HCT116 (cell line): Measurements from ENCODE around the gene CSNK2A1. TPM values are rescaled to one million over a fixed set of nuclear protein-coding genes. Genes with fewer than 3 reads are reported as not detected.

ENCODE experiments used
- ATAC-seq: fragments of 200-7000 bp; cut with Tn5 transposase; 2 replicates; pipeline ENCODE4 v1.9.1; 2020; ENCODE audit warnings: mild to moderate bottlenecking, moderate library complexity
- BruUV-seq: library from RNA; stranded (reverse); fragments of 400-500 nt; replicated peaks from 2 replicates; lab custom pipeline; 2021; lab: Mats Ljungman, UMichigan
- CTCF ChIA-PET: fragments of 300-600 bp; sonication (Branson Sonifier 250); formaldehyde crosslinking; loops from one replicate; lab custom pipeline; 2021; ENCODE audit warnings: antibody characterized with exemption; lab: Charles Lee
- POLR2A ChIA-PET: fragments of 300-600, 350-600 bp; sonication (Branson Sonifier 250); formaldehyde crosslinking; loops from one replicate; lab custom pipeline; 2021; ENCODE audit warnings: antibody characterized with exemption; lab: Charles Lee
- RAD21 ChIA-PET, 2 experiments: fragments of 300-600 bp; sonication (Branson Sonifier 250); formaldehyde crosslinking; loops; one replicate each; lab custom pipeline; 2023; ENCODE audit warnings: low total read pairs in 2 of 2; ENCODE audit not compliant: uncharacterized antibody in 2 of 2, unreplicated experiment in 2 of 2, low non-redundant PET in 1 of 2; lab: Charles Lee
- DNase-seq: peaks from one replicate; pipeline ENCODE4 v3.0.0-alpha.2; 2010; ENCODE audit warnings: low read depth, low spot score
- H2AFZ ChIP-seq: fragments of 200-600 bp; shearing (Covaris generic), sonication (generic); 2 replicates; pipeline ENCODE4 v1.6.1; 2017; ENCODE audit warnings: low read depth, mixed run types, mixed read lengths, antibody characterized with exemption, low read length; ENCODE audit not compliant: poor library complexity, severe bottlenecking
- H3K27ac ChIP-seq: 2 replicates; pipeline ENCODE4 v1.5.1; 2012; ENCODE audit warnings: low read depth, low read length
- H3K27me3 ChIP-seq: fragments of 200-600 bp; sonication (generic); 2 replicates; pipeline ENCODE4 v1.6.1; 2016; ENCODE audit warnings: mixed run types, low read length, mixed read lengths; ENCODE audit not compliant: insufficient read depth
- H3K36me3 ChIP-seq, 2 experiments: fragments of 200-500 bp in 1 of 2; fragments of 200-600 bp in 1 of 2; sonication (Bioruptor generic) in 1 of 2; sonication (generic) in 1 of 2; 2 replicates each; pipeline versions ENCODE4 v1.5.1 to v1.6.1; 2014 to 2016; ENCODE audit warnings: low read length in 2 of 2, inconsistent platforms in 1 of 2, mixed read lengths in 1 of 2, mixed run types in 1 of 2; ENCODE audit not compliant: insufficient read depth in 2 of 2, control insufficient read depth in 1 of 2
- H3K4me1 ChIP-seq, 2 experiments: fragments of 200-600 bp in 1 of 2; sonication (generic) in 1 of 2; 2 replicates each; pipeline versions ENCODE4 v1.5.1 to v1.6.1; 2012 to 2017; ENCODE audit warnings: low read length in 2 of 2, inconsistent platforms in 1 of 2, mild to moderate bottlenecking in 1 of 2, mixed read lengths in 1 of 2, mixed run types in 1 of 2, moderate library complexity in 1 of 2; ENCODE audit not compliant: insufficient read depth in 2 of 2, control insufficient read depth in 1 of 2
- H3K4me2 ChIP-seq: fragments of 200-600 bp; sonication (generic); 2 replicates; pipeline ENCODE4 v1.6.1; 2017; ENCODE audit warnings: mixed run types, low read length, mixed read lengths
- H3K4me3 ChIP-seq, 2 experiments: fragments of 200-600 bp in 1 of 2; sonication (generic) in 1 of 2; replicated peaks in 1 of 2; 2 replicates each; pipeline ENCODE4 v1.5.1; 2011 to 2016; ENCODE audit warnings: low read length in 2 of 2, control low read depth in 1 of 2, low read depth in 1 of 2, mild to moderate bottlenecking in 1 of 2, mixed read lengths in 1 of 2, mixed run types in 1 of 2
- H3K79me2 ChIP-seq: fragments of 200-600 bp; sonication (generic); 2 replicates; pipeline ENCODE4 v1.6.1; 2017; ENCODE audit warnings: mild to moderate bottlenecking, mixed run types, low read length, moderate library complexity, mixed read lengths; ENCODE audit not compliant: insufficient read depth
- H3K9ac ChIP-seq: fragments of 200-600 bp; sonication (generic); 2 replicates; pipeline ENCODE4 v1.6.1; 2016; ENCODE audit warnings: low read length, mixed read lengths
- H3K9me2 ChIP-seq: fragments of 200-600 bp; sonication (generic), shearing (Covaris generic); 2 replicates; pipeline ENCODE4 v1.6.1; 2017; ENCODE audit warnings: mixed run types, mild to moderate bottlenecking, moderate library complexity; ENCODE audit not compliant: insufficient read depth
- H3K9me3 ChIP-seq, 2 experiments: fragments of 200-500 bp in 1 of 2; fragments of 200-600 bp in 1 of 2; sonication (Bioruptor generic) in 1 of 2; sonication (generic) in 1 of 2; 2 replicates each; pipeline ENCODE4 v1.6.1; 2014 to 2017; ENCODE audit warnings: low read length in 2 of 2, mixed read lengths in 2 of 2, inconsistent platforms in 1 of 2, low read depth in 1 of 2, mild to moderate bottlenecking in 1 of 2, mixed run types in 1 of 2, moderate library complexity in 1 of 2; ENCODE audit not compliant: control insufficient read depth in 1 of 2, insufficient read depth in 1 of 2
- H4K20me1 ChIP-seq: fragments of 200-600 bp; sonication (generic), shearing (Covaris generic); 2 replicates; pipeline ENCODE4 v1.6.1; 2017; ENCODE audit warnings: mixed run types, mild to moderate bottlenecking, moderate library complexity; ENCODE audit not compliant: insufficient read depth
- CBX3 ChIP-seq: IDR thresholded peaks from 2 replicates; pipeline ENCODE4 v1.6.1; 2012; ENCODE audit warnings: low read depth
- EGR1 ChIP-seq: IDR thresholded peaks from 2 replicates; pipeline ENCODE4 v1.6.1; 2012; ENCODE audit warnings: low read depth
- FOSL1 ChIP-seq: IDR thresholded peaks from 2 replicates; pipeline ENCODE4 v1.6.1; 2012; ENCODE audit warnings: low read depth
- JUND ChIP-seq: IDR thresholded peaks from 2 replicates; pipeline ENCODE4 v1.6.1; 2012
- MAX ChIP-seq: IDR thresholded peaks from 2 replicates; pipeline ENCODE4 v1.6.1; 2012
- POLR2A ChIP-seq: IDR thresholded peaks from 2 replicates; pipeline ENCODE4 v1.7.0; 2011; ENCODE audit warnings: borderline replicate concordance; ENCODE audit not compliant: insufficient read depth, insufficient read length; ENCODE audit errors: extremely low read depth
- RAD21 ChIP-seq: IDR thresholded peaks from 2 replicates; pipeline ENCODE4 v1.6.1; 2012; ENCODE audit warnings: low read depth, mild to moderate bottlenecking
- SRF ChIP-seq: IDR thresholded peaks from 2 replicates; pipeline ENCODE4 v1.6.1; 2012; ENCODE audit warnings: low read depth
- YY1 ChIP-seq: IDR thresholded peaks from 2 replicates; pipeline ENCODE4 v1.6.1; 2011; ENCODE audit warnings: low read length, low read depth, moderate library complexity, mild to moderate bottlenecking; ENCODE audit not compliant: insufficient replicate concordance; ENCODE audit errors: extremely low read depth
- ZFX ChIP-seq: fragments of 450-650 bp; IDR thresholded peaks from 2 replicates; pipeline ENCODE4 v1.6.1; 2017
- ZNF274 ChIP-seq: fragments of 200-500 bp; sonication (Bioruptor generic); IDR thresholded peaks from 2 replicates; pipeline ENCODE4 v1.6.1; 2014; ENCODE audit warnings: mild to moderate bottlenecking, low read depth, low read length, inconsistent platforms
- intact Hi-C: fragments of 100-400 bp; cut with micrococcal nuclease; formaldehyde crosslinking; loops from 2 replicates; pipeline ENCODE4 v1.10.0; 2022
- total RNA-seq: library from RNA; stranded (reverse); gene quantifications from one replicate; pipeline ENCODE4 v1.2.1, GENCODE V29; 2021; ENCODE audit not compliant: unreplicated experiment
- TF ChIP-seq, protein P1 (sequence below): IDR thresholded peaks from 2 replicates; pipeline ENCODE4 v1.6.1; 2011; ENCODE audit warnings: mild to moderate bottlenecking, low read length, moderate library complexity; ENCODE audit not compliant: insufficient replicate concordance; ENCODE audit errors: extremely low read depth

CSNK2A1 gene
- total RNA-seq, 1 experiment from 2014 or later: 284 TPM

DNA sequence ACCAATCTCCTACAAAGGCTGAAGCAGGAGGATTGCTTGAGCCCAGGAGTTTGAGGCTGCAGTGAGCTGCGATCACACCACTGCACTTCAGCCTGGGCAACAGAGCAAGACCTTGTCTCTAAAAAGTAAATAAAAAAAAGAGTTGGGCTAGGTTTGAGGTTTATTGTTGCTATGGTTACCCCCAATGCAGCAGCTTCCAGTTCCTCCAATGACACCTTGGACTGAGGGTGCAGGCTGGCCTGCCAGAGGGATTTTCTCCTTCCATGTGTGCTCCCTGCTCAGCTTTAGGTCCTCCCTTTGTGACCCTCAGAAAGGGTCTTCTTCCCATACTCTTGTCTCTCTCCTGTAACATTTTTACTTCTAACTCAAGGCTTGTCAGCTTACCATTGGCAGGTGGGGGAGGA lies 70.7 kb downstream of the CSNK2A1 start:
- H3K36me3 ChIP-seq: peaks cover 7% of the 10 kb centered on the region in 2 experiments; a peak in 2 of 4 replicates
- H3K27ac ChIP-seq: no peak overlapping the region
- BruUV-seq: no TSS peak
- H3K27me3 ChIP-seq: no peaks in the 10 kb centered on the region
- DNase-seq: no peak
- H4K20me1 ChIP-seq: no peaks in the 10 kb centered on the region
- POLR2A ChIA-PET: no interaction called here
- CTCF ChIA-PET: no interaction called here
- TF ChIP-seq ZFX (no peak), POLR2A (no peak), FOSL1 (no peak), ZNF274 (no peak), YY1 (no peak), SRF (no peak), RAD21 (no peak), EGR1 (no peak), CBX3 (no peak), MAX (no peak), JUND (no peak)
- TF ChIP-seq, protein P1, sequence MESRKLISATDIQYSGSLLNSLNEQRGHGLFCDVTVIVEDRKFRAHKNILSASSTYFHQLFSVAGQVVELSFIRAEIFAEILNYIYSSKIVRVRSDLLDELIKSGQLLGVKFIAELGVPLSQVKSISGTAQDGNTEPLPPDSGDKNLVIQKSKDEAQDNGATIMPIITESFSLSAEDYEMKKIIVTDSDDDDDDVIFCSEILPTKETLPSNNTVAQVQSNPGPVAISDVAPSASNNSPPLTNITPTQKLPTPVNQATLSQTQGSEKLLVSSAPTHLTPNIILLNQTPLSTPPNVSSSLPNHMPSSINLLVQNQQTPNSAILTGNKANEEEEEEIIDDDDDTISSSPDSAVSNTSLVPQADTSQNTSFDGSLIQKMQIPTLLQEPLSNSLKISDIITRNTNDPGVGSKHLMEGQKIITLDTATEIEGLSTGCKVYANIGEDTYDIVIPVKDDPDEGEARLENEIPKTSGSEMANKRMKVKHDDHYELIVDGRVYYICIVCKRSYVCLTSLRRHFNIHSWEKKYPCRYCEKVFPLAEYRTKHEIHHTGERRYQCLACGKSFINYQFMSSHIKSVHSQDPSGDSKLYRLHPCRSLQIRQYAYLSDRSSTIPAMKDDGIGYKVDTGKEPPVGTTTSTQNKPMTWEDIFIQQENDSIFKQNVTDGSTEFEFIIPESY: no peak
- H3K4me2 ChIP-seq: no peak overlapping the region
- intact Hi-C loops: no loop called here
- RAD21 ChIA-PET: no interaction called here
- no peak for ATAC-seq
- H3K79me2 ChIP-seq: no peaks in the 10 kb centered on the region
- no peaks in the 10 kb centered on the region for H3K9me3 ChIP-seq
- H3K4me1 ChIP-seq: no peaks in the 10 kb centered on the region
- no peak overlapping the region for H2AFZ ChIP-seq
- H3K9ac ChIP-seq: no peak overlapping the region
- H3K9me2 ChIP-seq: no peaks in the 10 kb centered on the region
- no peak overlapping the region for H3K4me3 ChIP-seq
